ENCODE data around the gene CHST11. TPM values are rescaled to one million over a fixed set of nuclear protein-coding genes. Genes with fewer than 3 reads are reported as not detected.

The CHST11 gene
- total and polyA plus RNA-seq, 2 of the 4 experiments (the other 2 are of a cell fraction): 1.4 to 2.7 TPM

- no peak overlapping the region for H4K91ac ChIP-seq (ENCODE audit: insufficient read depth, low read depth, low read length)
- TF ChIP-seq, protein P1, sequence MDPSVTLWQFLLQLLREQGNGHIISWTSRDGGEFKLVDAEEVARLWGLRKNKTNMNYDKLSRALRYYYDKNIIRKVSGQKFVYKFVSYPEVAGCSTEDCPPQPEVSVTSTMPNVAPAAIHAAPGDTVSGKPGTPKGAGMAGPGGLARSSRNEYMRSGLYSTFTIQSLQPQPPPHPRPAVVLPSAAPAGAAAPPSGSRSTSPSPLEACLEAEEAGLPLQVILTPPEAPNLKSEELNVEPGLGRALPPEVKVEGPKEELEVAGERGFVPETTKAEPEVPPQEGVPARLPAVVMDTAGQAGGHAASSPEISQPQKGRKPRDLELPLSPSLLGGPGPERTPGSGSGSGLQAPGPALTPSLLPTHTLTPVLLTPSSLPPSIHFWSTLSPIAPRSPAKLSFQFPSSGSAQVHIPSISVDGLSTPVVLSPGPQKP (IDR thresholded peaks at IDR 0.05; ENCODE audit: borderline replicate concordance, low read depth, low read length): no peak
- TF ChIP-seq, protein P2, sequence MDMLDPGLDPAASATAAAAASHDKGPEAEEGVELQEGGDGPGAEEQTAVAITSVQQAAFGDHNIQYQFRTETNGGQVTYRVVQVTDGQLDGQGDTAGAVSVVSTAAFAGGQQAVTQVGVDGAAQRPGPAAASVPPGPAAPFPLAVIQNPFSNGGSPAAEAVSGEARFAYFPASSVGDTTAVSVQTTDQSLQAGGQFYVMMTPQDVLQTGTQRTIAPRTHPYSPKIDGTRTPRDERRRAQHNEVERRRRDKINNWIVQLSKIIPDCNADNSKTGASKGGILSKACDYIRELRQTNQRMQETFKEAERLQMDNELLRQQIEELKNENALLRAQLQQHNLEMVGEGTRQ (IDR thresholded peaks at IDR 0.05; ENCODE audit: low read depth, low read length): no peak
- TF ChIP-seq RAD21 (IDR thresholded peaks at IDR 0.05; ENCODE audit: low read length) (no peak), FOS (IDR thresholded peaks at IDR 0.05; ENCODE audit: low read depth, low read length) (no peak), MAZ (IDR thresholded peaks at IDR 0.05; ENCODE audit: borderline replicate concordance, low read depth, low read length) (no peak), CEBPB (IDR thresholded peaks at IDR 0.05; ENCODE audit: low read depth, low read length) (no peak), MXI1 (IDR thresholded peaks at IDR 0.05; ENCODE audit: borderline replicate concordance, low read depth, low read length) (no peak), RCOR1 (IDR thresholded peaks at IDR 0.05; ENCODE audit: insufficient replicate concordance, low read length) (no peak), BHLHE40 (IDR thresholded peaks at IDR 0.05; ENCODE audit: low read depth, low read length) (no peak), RFX5 (IDR thresholded peaks at IDR 0.05; ENCODE audit: low read depth, low read length) (no peak), CHD1 (IDR thresholded peaks at IDR 0.05; ENCODE audit: low read depth, low read length) (no peak), MAFK (IDR thresholded peaks at IDR 0.05; ENCODE audit: low read depth, low read length) (no peak)
- in situ Hi-C loops (cut with MboI; ENCODE audit: low sequenced_read_pairs) (no loop called here), intact Hi-C loops (cut with micrococcal nuclease) (loop anchor here (5.0 to 10.0 kb wide), 2 partner anchors 169 to 412 kb away; no protein-coding TSS in a partner anchor), dilution Hi-C loops (cut with HindIII; ENCODE audit: low sequenced_read_pairs, unreplicated experiment) (no loop called here)
- ChIA-PET CTCF (no interaction called here), POLR2A (ENCODE audit: unreplicated experiment) (no interaction called here)
- peaks cover 1% of the 10 kb centered on the region; the same call in 1 of the 2 replicates for H3K27me3 ChIP-seq (ENCODE audit: control insufficient read depth, insufficient read depth, low read length)
- no TSS peak for BruUV-seq (replicated peaks)
- no peak overlapping the region for H3K18ac ChIP-seq (ENCODE audit: low read depth, low read length)
- H4K20me1 ChIP-seq (ENCODE audit: insufficient read depth, low read length): no peaks in the 10 kb centered on the region
- H2AFZ ChIP-seq (replicated peaks; ENCODE audit: low read length, poor library complexity): no peak overlapping the region
- H3K36me3 ChIP-seq (ENCODE audit: control insufficient read depth, insufficient read depth, low read length): no peaks in the 10 kb centered on the region
- H3K4me3 ChIP-seq (ENCODE audit: insufficient read depth, low read depth, low read length): no peak overlapping the region
- H3K79me1 ChIP-seq (ENCODE audit: low read depth in 1 of 2, low read length in 2 of 2): no peaks in the 10 kb centered on the region
- no peak overlapping the region for H2AK5ac ChIP-seq (ENCODE audit: low read depth, low read length)
- no peak overlapping the region for H3K14ac ChIP-seq (replicated peaks; ENCODE audit: low read depth, low read length)
- ATAC-seq (ENCODE audit: low read depth): no peak
- H2BK15ac ChIP-seq (ENCODE audit: low read depth, low read length): no peak overlapping the region
- no peak overlapping the region for H4K8ac ChIP-seq (ENCODE audit: low read depth in 2 of 2, low read length in 2 of 2)
- no peak overlapping the region for H3K27ac ChIP-seq (ENCODE audit: insufficient read depth, low read length)
- no peak overlapping the region for H3K4ac ChIP-seq (ENCODE audit: low read depth, low read length)
- no peak overlapping the region for H2BK5ac ChIP-seq (ENCODE audit: low read depth, low read length, poor library complexity, severe bottlenecking)
- no peaks in the 10 kb centered on the region for H3K9me3 ChIP-seq (ENCODE audit: control insufficient read depth, insufficient read depth, low read length)
- H2AK9ac ChIP-seq (replicated peaks; ENCODE audit: low read depth, low read length, poor library complexity): no peak overlapping the region
- H3K9me1 ChIP-seq (ENCODE audit: insufficient read depth, low read length): peaks cover 4% of the 10 kb centered on the region; the same call in 1 of the 2 replicates
- no peak overlapping the region for H3K56ac ChIP-seq (ENCODE audit: extremely low read depth, insufficient read depth, low read length)
- no peak for DNase-seq
- no peak overlapping the region for H3K4me2 ChIP-seq (ENCODE audit: low read depth, low read length)
- no peak overlapping the region for H4K5ac ChIP-seq (ENCODE audit: low read depth, low read length)
- no peak overlapping the region for H3K9ac ChIP-seq (ENCODE audit: low read depth, low read length)
- 40% methylated on average over 1 of the region's 2 CpGs; no CpG with 5 or more reads in 1 of the 2 experiments for WGBS, 2 experiments (ENCODE audit: extremely low coverage in 2 of 2, insufficient read length in 1 of 2)
- no peak overlapping the region for H2BK120ac ChIP-seq (ENCODE audit: low read depth, low read length)
- H2BK20ac ChIP-seq (ENCODE audit: low read depth, low read length): no peak overlapping the region
- no peaks in the 10 kb centered on the region for H3K4me1 ChIP-seq (ENCODE audit: control insufficient read depth, insufficient read depth, low read length)
- H3K23ac ChIP-seq (ENCODE audit: low read depth, low read length): no peak overlapping the region
These were observed 228.6 kb downstream of the CHST11 start for GRCh38 chr12:104685366-104685765.
